HepG2 (cell line): Measurements from ENCODE around the gene FAM20A. TPM values are rescaled to one million over a fixed set of nuclear protein-coding genes. Genes with fewer than 3 reads are reported as not detected.

Experiments
- HDAC2 ChIP-seq: sonication (generic); formaldehyde crosslinking; IDR thresholded peaks from 2 replicates; pipeline ENCODE4 v1.4.0; 2020; ENCODE audit warnings: missing genetic modification reagents
- HNRNPK ChIP-seq: fragments of 200-400 bp; formaldehyde crosslinking; IDR thresholded peaks from 2 replicates; pipeline ENCODE4 v1.6.1; 2018; ENCODE audit warnings: low read length, low read depth, moderate library complexity, mild to moderate bottlenecking; ENCODE audit not compliant: poor library complexity, severe bottlenecking
- KAT7 ChIP-seq: IDR thresholded peaks from 2 replicates; pipeline ENCODE4 v1.6.1; 2018; ENCODE audit warnings: borderline replicate concordance, missing compliant biosample characterization
- NFYC ChIP-seq: IDR thresholded peaks from 2 replicates; pipeline ENCODE4 v1.6.1; 2016; ENCODE audit warnings: missing genetic modification reagents, missing compliant biosample characterization
- PCBP2 ChIP-seq: fragments of 200-400 bp; formaldehyde crosslinking; optimal IDR thresholded peaks from 2 replicates; pipeline ENCODE3; 2018; ENCODE audit warnings: low read length, low read depth; ENCODE audit not compliant: poor library complexity, severe bottlenecking
- SMAD3 ChIP-seq: sonication (generic); formaldehyde crosslinking; IDR thresholded peaks from 2 replicates; pipeline ENCODE4 v1.4.0; 2020; ENCODE audit warnings: missing genetic modification reagents
- SSRP1 ChIP-seq: IDR thresholded peaks from 2 replicates; pipeline ENCODE4 v1.6.1; 2016; ENCODE audit warnings: control low read depth
- ZFAT ChIP-seq: sonication (generic); formaldehyde crosslinking; conservative IDR thresholded peaks from 2 replicates; pipeline ENCODE4 v1.8.1; 2023; ENCODE audit warnings: missing genetic modification reagents, inconsistent platforms
- ZNF20 ChIP-seq: sonication (generic); formaldehyde crosslinking; IDR thresholded peaks from 2 replicates; pipeline ENCODE4 v1.4.0; 2020; ENCODE audit warnings: mild to moderate bottlenecking, moderate library complexity, missing genetic modification reagents
- polyA plus RNA-seq, 8 experiments: library from polyadenylated mRNA; depleted of rRNA in 3 of 8; stranded (reverse) in 7 of 8; unstranded in 1 of 8; fragments of >200 nt; fragmentation: Illumina TruSeq in 4 of 8; extraction: Trizol in 4 of 8; gene quantifications; 2 replicates each; pipeline versions ENCODE4 v1.2.1 to v1.2.3, GENCODE V29; 2011 to 2016; ENCODE audit warnings: low read depth in 4 of 8, missing spikeins in 1 of 8, mixed read lengths in 1 of 8; ENCODE audit not compliant: insufficient read depth in 1 of 8
- total RNA-seq, 5 experiments: library from RNA; depleted of rRNA; stranded (reverse); fragments of >200 nt; fragmentation: Illumina TruSeq; extraction: Trizol; gene quantifications; 2 replicates each; pipeline ENCODE4 v1.2.3, GENCODE V29; 2016; ENCODE audit warnings: low read depth in 1 of 5
- TF ChIP-seq, protein P1 (sequence below): sonication (generic); formaldehyde crosslinking; IDR thresholded peaks from 2 replicates; pipeline ENCODE4 v1.4.0; 2020; ENCODE audit warnings: mild to moderate bottlenecking, low read depth, missing genetic modification reagents
- TF ChIP-seq, protein P2 (sequence below): sonication (generic); formaldehyde crosslinking; IDR thresholded peaks from 2 replicates; pipeline ENCODE4 v1.4.0; 2020; ENCODE audit warnings: missing genetic modification reagents
- TF ChIP-seq, protein P3 (sequence below): sonication (generic); formaldehyde crosslinking; IDR thresholded peaks from 2 replicates; pipeline ENCODE4 v1.4.0; 2020; ENCODE audit warnings: missing genetic modification reagents
- TF ChIP-seq, protein P4 (sequence below): IDR thresholded peaks from 2 replicates; pipeline ENCODE4 v1.6.1; 2012; ENCODE audit warnings: inconsistent platforms
- TF ChIP-seq, protein P5 (sequence below): fragments of 450-650 bp; IDR thresholded peaks from 2 replicates; pipeline ENCODE4 v1.6.1; 2017
- TF ChIP-seq, protein P6 (sequence below): sonication (generic); formaldehyde crosslinking; IDR thresholded peaks from 2 replicates; pipeline ENCODE4 v1.8.1; 2023; ENCODE audit warnings: mild to moderate bottlenecking, moderate library complexity, missing genetic modification reagents
- TF ChIP-seq, protein P7 (sequence below): sonication (generic); formaldehyde crosslinking; IDR thresholded peaks from 2 replicates; pipeline ENCODE4 v1.4.0; 2020; ENCODE audit warnings: mild to moderate bottlenecking, missing genetic modification reagents
- TF ChIP-seq, protein P8 (sequence below): IDR thresholded peaks from 2 replicates; pipeline ENCODE4 v1.6.1; 2016; ENCODE audit warnings: low read depth, borderline replicate concordance

The FAM20A gene
- total and polyA plus RNA-seq, 2 of the 13 experiments (the other 11 are each of a cell fraction or from before 2014, with no cell fraction given) = 9.3 to 20.7 TPM

DNA sequence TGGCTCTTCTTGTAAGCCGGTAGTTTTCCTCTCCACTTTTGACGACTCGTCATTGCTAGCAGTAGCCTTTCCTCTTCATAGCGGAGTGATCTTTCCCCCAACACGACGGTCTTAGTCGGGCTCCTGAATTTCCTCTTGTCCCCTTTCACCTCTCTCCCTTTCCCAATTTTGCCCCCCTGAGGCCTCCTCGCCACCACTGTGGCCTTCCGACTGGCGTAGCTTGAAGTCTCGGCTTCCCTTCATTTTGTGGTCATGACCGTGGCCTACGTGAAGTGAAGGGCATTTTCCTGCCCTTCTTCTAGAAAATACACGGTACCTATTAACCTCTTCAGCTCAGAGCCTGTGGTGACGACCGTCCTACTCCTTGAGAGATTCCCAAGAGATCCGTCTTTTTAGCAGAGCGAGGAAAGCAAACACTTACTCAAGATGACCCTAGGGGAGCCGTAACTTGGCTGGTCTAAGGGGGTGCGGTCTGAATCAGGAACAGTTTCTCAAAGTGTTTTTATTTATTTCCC is 88.2 kb downstream of the FAM20A start (continued):
- TF ChIP-seq, protein P1, sequence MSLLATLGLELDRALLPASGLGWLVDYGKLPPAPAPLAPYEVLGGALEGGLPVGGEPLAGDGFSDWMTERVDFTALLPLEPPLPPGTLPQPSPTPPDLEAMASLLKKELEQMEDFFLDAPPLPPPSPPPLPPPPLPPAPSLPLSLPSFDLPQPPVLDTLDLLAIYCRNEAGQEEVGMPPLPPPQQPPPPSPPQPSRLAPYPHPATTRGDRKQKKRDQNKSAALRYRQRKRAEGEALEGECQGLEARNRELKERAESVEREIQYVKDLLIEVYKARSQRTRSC (CRISPR knock-in tag) = no peak
- TF ChIP-seq HNRNPK (no peak), NFYC (CRISPR knock-in tag) (no peak), PCBP2 (peak; percentile 34), KAT7 (CRISPR knock-in tag) (peak; percentile 90; the same call in 1 of the 2 replicates), SSRP1 (peak; percentile 62; the same call in 1 of the 2 replicates), ZNF20 (CRISPR knock-in tag) (0 out of 2 replicates have a peak, but pooled peaks have one; percentile 38), SMAD3 (0 out of 2 replicates have a peak, but pooled peaks have one; percentile 25), HDAC2 (CRISPR knock-in tag) (peak; percentile 14; the same call in 1 of the 2 replicates), ZFAT (CRISPR knock-in tag) (no peak)
- TF ChIP-seq, protein P2, sequence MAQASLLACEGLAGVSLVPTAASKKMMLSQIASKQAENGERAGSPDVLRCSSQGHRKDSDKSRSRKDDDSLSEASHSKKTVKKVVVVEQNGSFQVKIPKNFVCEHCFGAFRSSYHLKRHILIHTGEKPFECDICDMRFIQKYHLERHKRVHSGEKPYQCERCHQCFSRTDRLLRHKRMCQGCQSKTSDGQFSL = no peak
- TF ChIP-seq, protein P3, sequence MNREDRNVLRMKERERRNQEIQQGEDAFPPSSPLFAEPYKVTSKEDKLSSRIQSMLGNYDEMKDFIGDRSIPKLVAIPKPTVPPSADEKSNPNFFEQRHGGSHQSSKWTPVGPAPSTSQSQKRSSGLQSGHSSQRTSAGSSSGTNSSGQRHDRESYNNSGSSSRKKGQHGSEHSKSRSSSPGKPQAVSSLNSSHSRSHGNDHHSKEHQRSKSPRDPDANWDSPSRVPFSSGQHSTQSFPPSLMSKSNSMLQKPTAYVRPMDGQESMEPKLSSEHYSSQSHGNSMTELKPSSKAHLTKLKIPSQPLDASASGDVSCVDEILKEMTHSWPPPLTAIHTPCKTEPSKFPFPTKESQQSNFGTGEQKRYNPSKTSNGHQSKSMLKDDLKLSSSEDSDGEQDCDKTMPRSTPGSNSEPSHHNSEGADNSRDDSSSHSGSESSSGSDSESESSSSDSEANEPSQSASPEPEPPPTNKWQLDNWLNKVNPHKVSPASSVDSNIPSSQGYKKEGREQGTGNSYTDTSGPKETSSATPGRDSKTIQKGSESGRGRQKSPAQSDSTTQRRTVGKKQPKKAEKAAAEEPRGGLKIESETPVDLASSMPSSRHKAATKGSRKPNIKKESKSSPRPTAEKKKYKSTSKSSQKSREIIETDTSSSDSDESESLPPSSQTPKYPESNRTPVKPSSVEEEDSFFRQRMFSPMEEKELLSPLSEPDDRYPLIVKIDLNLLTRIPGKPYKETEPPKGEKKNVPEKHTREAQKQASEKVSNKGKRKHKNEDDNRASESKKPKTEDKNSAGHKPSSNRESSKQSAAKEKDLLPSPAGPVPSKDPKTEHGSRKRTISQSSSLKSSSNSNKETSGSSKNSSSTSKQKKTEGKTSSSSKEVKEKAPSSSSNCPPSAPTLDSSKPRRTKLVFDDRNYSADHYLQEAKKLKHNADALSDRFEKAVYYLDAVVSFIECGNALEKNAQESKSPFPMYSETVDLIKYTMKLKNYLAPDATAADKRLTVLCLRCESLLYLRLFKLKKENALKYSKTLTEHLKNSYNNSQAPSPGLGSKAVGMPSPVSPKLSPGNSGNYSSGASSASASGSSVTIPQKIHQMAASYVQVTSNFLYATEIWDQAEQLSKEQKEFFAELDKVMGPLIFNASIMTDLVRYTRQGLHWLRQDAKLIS = peak; percentile 51; the same call in 1 of the 2 replicates
- TF ChIP-seq, protein P4, sequence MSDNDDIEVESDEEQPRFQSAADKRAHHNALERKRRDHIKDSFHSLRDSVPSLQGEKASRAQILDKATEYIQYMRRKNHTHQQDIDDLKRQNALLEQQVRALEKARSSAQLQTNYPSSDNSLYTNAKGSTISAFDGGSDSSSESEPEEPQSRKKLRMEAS = 0 out of 2 replicates have a peak, but pooled peaks have one; percentile 15
- TF ChIP-seq, protein P5, sequence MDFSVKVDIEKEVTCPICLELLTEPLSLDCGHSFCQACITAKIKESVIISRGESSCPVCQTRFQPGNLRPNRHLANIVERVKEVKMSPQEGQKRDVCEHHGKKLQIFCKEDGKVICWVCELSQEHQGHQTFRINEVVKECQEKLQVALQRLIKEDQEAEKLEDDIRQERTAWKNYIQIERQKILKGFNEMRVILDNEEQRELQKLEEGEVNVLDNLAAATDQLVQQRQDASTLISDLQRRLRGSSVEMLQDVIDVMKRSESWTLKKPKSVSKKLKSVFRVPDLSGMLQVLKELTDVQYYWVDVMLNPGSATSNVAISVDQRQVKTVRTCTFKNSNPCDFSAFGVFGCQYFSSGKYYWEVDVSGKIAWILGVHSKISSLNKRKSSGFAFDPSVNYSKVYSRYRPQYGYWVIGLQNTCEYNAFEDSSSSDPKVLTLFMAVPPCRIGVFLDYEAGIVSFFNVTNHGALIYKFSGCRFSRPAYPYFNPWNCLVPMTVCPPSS = no peak
- TF ChIP-seq, protein P6, sequence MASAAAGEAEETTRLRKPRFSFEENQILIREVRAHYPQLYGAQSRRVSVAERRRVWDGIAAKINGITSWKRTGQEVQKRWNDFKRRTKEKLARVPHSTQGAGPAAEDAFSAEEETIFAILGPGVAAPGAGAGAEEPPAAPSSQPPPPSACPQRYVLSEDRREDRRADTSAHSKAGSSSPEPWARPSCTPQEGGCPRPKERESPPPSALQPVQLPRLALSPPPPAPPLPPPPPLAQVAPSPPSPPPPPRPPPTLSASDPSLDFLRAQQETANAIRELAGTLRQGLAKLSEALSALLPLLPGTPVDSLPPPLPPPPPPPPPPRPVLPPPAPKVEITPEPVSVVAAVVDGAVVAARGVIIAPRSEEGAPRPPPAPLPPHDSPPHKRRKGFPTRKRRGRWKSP = no peak
- TF ChIP-seq, protein P7, sequence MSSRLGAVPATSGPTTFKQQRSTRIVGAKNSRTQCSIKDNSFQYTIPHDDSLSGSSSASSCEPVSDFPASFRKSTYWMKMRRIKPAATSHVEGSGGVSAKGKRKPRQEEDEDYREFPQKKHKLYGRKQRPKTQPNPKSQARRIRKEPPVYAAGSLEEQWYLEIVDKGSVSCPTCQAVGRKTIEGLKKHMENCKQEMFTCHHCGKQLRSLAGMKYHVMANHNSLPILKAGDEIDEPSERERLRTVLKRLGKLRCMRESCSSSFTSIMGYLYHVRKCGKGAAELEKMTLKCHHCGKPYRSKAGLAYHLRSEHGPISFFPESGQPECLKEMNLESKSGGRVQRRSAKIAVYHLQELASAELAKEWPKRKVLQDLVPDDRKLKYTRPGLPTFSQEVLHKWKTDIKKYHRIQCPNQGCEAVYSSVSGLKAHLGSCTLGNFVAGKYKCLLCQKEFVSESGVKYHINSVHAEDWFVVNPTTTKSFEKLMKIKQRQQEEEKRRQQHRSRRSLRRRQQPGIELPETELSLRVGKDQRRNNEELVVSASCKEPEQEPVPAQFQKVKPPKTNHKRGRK = no peak
- TF ChIP-seq, protein P8, sequence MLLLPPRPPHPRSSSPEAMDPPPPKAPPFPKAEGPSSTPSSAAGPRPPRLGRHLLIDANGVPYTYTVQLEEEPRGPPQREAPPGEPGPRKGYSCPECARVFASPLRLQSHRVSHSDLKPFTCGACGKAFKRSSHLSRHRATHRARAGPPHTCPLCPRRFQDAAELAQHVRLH = no peak
